AG04450 (cell line): Measurements from ENCODE around the gene CHD6. TPM values are rescaled to one million over a fixed set of nuclear protein-coding genes. Genes with fewer than 3 reads are reported as not detected.

Experiments used
- CTCF ChIA-PET: fragments of 300-600, 350-600 bp; formaldehyde crosslinking; extraction: SDS; loops from one replicate; lab custom pipeline; 2022; ENCODE audit warnings: antibody characterized with exemption, inconsistent platforms; lab: Charles Lee
- POLR2A ChIA-PET: fragments of 350-600 bp; formaldehyde crosslinking; extraction: SDS; loops from one replicate; lab custom pipeline; 2021; ENCODE audit warnings: antibody characterized with exemption, inconsistent platforms; lab: Yijun Ruan, JAX
- DNase-seq: peaks from one replicate; pipeline ENCODE4 v3.0.0-alpha.2; 2011; ENCODE audit warnings: low read depth, low spot score
- H3K27ac ChIP-seq: one replicate; pipeline ENCODE4 v1.5.1; 2012; ENCODE audit warnings: low read depth, low read length, control low read depth
- H3K27me3 ChIP-seq: one replicate; pipeline ENCODE4 v1.6.0; 2012; ENCODE audit warnings: low read length; ENCODE audit not compliant: control insufficient read depth, insufficient read depth
- H3K4me3 ChIP-seq: 2 replicates; pipeline ENCODE4 v1.5.1; 2011; ENCODE audit warnings: mild to moderate bottlenecking, low read depth, low read length, control low read depth
- H3K9me3 ChIP-seq: 2 replicates; pipeline ENCODE4 v1.5.1; 2012; ENCODE audit warnings: low read length; ENCODE audit not compliant: control insufficient read depth, insufficient read depth
- polyA plus RNA-seq: library from polyadenylated mRNA; depleted of rRNA; stranded (reverse); fragments of >200 nt; gene quantifications from 2 replicates; pipeline ENCODE4 v1.2.3, GENCODE V29; 2011
- TF ChIP-seq, protein P1 (sequence below): IDR thresholded peaks from 2 replicates; pipeline ENCODE4 v1.5.1; 2011; ENCODE audit warnings: low read depth, low read length, control low read depth, inconsistent platforms

The CHD6 gene
- polyA plus RNA-seq, 1 experiment: 21.7 TPM

DNA sequence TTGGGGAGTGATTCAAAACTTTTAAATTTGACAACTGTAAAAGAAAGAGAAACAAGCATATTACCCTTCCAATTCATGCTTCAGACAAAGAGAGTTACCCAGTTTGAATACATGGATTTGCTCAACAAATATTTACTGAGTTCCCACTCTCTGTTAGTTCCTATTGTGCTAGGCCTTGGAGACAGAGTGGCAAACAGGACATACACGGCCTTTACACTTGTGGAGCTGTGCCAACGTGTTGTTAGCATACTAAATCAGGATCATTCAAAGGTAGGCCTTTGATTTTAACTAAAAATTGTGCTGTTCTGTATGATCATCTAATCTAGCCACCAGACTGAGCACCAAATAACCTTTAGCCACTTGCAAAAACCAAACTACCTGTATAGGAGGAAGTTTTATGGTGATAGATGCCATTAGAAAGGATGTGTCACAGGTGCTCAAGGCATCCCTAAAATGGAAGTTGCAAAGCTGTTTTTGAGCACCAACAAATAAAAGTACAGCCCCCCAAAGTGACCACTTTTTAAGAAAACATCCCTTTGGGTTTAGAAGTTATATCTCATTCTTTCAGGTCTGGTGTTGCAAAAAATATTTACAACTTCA, 84.5 kb downstream of the CHD6 start:
- DNase-seq: no peak
- H3K27ac ChIP-seq: no peak overlapping the region
- peaks cover 3% of the 10 kb centered on the region; the same call in 1 of the 2 replicates for H3K9me3 ChIP-seq
- CTCF ChIA-PET: no interaction called here
- no peak overlapping the region for H3K4me3 ChIP-seq
- H3K27me3 ChIP-seq: no peaks in the 10 kb centered on the region
- TF ChIP-seq, protein P1, sequence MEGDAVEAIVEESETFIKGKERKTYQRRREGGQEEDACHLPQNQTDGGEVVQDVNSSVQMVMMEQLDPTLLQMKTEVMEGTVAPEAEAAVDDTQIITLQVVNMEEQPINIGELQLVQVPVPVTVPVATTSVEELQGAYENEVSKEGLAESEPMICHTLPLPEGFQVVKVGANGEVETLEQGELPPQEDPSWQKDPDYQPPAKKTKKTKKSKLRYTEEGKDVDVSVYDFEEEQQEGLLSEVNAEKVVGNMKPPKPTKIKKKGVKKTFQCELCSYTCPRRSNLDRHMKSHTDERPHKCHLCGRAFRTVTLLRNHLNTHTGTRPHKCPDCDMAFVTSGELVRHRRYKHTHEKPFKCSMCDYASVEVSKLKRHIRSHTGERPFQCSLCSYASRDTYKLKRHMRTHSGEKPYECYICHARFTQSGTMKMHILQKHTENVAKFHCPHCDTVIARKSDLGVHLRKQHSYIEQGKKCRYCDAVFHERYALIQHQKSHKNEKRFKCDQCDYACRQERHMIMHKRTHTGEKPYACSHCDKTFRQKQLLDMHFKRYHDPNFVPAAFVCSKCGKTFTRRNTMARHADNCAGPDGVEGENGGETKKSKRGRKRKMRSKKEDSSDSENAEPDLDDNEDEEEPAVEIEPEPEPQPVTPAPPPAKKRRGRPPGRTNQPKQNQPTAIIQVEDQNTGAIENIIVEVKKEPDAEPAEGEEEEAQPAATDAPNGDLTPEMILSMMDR: no peak
- POLR2A ChIA-PET: no interaction called here

DNA sequence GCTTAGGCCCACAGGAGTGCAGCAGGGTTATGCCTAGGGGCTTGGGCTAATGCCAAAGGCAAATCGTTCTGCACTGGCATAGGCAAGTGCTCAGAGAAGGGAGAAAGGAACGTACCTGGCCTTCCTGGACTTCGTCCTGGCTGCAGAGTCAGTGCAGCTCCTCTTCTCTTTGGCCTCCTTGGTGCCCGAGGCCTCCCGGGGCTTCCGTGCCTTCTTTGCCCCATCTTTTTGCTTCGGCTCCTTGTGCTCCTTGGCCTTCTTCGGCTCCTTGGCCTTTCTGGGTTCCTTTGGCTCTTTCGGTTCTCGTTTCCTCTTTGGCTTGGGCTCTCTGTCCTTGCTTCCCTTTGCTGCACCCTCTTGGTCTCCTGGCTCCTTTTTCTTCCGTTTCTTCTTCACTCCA, 85.2 kb downstream of the CHD6 start:
- Histone ChIP-seq H3K4me3 (no peak overlapping the region), H3K9me3 (peaks cover 2% of the 10 kb centered on the region; the same call in 1 of the 2 replicates), H3K27me3 (no peaks in the 10 kb centered on the region), H3K27ac (no peak overlapping the region)
- no peak for DNase-seq
- ChIA-PET POLR2A (no interaction called here), CTCF (no interaction called here)
- TF ChIP-seq, protein P1: no peak

DNA sequence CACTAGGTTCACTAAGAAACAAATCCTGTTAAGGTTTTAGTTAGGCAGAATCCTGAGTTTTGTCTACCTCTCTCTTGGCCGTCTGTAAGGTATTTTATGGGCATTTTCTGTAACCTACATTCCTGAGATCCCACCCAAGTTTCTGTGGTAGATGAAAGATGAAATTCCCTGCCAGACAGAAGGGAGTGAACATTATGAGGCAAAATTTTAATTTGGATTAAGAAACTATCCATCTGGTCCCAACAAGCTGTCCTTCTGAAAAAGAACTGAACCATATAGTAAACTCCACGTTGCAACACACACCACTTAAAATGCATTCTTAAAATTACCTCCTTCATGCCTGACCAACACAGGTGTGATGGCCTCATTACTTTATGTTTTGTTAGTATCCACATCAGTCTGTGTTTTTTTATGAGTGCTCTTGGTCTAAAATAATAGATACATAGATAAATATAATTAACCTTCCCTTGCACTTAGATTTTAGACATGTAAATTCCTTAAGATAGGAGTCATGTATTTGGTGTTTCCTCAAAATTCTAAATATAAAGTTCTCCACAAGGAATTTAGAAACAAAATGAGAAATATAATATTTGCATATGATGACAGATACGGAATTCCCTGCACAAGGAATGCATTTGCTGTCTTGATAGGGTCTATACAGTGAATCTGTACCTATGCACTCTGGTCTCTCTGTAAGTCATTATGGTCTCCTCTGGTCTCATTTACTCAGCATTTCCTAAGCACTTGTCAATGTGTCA, 86.5 kb downstream of the CHD6 start:
- Histone ChIP-seq H3K9me3 (no peaks in the 10 kb centered on the region), H3K27ac (no peak overlapping the region), H3K4me3 (no peak overlapping the region), H3K27me3 (no peaks in the 10 kb centered on the region)
- TF ChIP-seq, protein P1: no peak
- CTCF ChIA-PET: interaction anchor here (0.6 kb wide), 1 partner anchor 166 kb away, joined by 3 read pairs; no protein-coding TSS in a partner anchor
- DNase-seq: no peak
- POLR2A ChIA-PET: no interaction called here

DNA sequence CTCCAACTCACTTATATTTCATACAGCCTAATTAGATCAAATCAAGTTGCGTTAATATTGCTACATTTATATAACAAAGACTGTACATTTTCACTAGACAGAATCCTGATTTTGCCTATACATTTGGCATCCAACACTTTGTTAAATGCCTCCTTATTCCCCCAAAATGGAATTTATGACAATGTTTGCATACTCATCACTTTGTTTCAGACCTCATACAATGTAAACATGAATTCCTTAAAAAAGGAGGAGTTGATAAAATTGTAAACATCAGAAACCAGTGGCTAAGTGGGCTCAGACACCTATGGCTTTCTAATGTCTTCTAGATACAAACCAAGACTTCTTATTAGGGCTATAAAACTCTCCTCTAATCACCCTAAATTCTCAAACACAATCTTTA, 87.3 kb downstream of the CHD6 start:
- Histone ChIP-seq H3K27me3 (no peaks in the 10 kb centered on the region), H3K4me3 (no peak overlapping the region), H3K27ac (no peak overlapping the region), H3K9me3 (no peaks in the 10 kb centered on the region)
- TF ChIP-seq, protein P1: no peak
- POLR2A ChIA-PET: no interaction called here
- CTCF ChIA-PET: interaction anchor here (0.6 kb wide), 1 partner anchor 167 kb away, joined by 3 read pairs; no protein-coding TSS in a partner anchor
- no peak for DNase-seq

GRCh38 chr20:41526327-41526726, 91.8 kb downstream of the CHD6 start:
- no peaks in the 10 kb centered on the region for H3K27me3 ChIP-seq
- H3K4me3 ChIP-seq: no peak overlapping the region
- ChIA-PET POLR2A (no interaction called here), CTCF (interaction anchor here (0.5 kb wide), 1 partner anchor 1992 kb away, joined by 3 read pairs; no protein-coding TSS in a partner anchor)
- no peak overlapping the region for H3K27ac ChIP-seq
- TF ChIP-seq, protein P1: no peak
- no peaks in the 10 kb centered on the region for H3K9me3 ChIP-seq
- DNase-seq: no peak
